Right ventricle myocardium inferior (tissue), 1 donor: ENCODE data around the gene FLT4. TPM values are rescaled to one million over a fixed set of nuclear protein-coding genes. Genes with fewer than 3 reads are reported as not detected.

Experiments used
- ATAC-seq: fragments of 200-7000 bp; cut with Tn5 transposase; one replicate; pipeline ENCODE4 v1.9.1; 2020; ENCODE audit warnings: mild to moderate bottlenecking, moderate library complexity
- DNase-seq: peaks from one replicate; pipeline ENCODE4 v3.0.0; 2021; ENCODE audit errors: missing footprints
- intact Hi-C: fragments of 100-400 bp; cut with DNase I; formaldehyde crosslinking; loops from one replicate; pipeline ENCODE4 v1.11.0; 2022
- total RNA-seq: library from RNA; stranded (reverse); fragmentation: NEBNext Ultra II Directional; extraction: Animal tissue kit (Norgen Biotek cat#: 25700); gene quantifications from one replicate; pipeline ENCODE4 v1.2.1, GENCODE V29; 2021
- donor health status: DM: no; HTN: yes; CAD: no; lungs with severe emphysema.

Gene FLT4
- total RNA-seq, 1 donor from 2014 or later: 5.5 TPM

DNA sequence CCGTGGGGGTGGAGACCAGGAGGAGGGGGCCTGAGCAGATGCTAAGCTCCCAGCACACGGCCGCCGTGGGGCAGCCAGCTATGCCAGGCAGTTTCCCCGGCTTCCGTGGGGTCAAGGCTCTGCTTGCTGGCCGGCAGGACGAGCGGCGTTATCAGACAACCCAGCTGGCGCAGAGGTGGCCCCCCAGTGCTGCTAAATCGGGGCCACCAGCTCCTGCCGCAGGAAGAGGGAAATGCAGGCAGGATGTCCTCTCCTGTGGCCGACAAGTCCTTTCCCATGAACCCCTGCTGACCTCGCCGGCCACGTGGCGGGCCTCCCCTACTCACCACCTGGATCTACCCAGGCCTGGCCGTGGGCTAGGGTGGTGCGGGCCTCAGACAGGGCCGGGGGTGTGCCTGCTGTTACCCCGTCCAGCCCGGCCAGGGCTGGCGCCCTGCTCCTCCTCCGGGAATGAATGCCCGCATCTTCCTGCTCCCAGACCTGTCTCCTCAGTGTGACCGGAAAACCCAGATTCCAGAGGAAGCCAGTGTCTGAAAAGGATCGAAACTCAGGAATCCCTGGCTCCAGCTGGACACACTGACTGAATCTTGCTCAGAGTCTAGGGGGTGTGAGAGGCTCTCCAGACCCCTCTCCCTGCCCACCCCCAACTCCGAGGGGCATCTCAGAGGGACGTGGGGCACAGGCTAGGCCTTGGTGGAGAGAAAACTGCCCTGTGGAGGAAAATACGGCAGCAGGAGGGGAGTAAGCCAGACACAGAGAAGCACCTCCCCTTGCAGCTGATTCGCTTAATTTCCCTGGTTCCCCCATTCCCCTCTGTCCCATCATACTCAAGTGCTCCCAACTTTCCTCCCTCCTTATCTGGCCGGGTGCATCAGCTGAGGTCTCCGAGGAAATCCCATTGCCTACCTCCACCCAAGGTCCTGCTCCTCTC lies 3.9 kb downstream of the FLT4 start:
- ATAC-seq (no peak), DNase-seq (peak; percentile 60)
- intact Hi-C loops: no loop called here

DNA sequence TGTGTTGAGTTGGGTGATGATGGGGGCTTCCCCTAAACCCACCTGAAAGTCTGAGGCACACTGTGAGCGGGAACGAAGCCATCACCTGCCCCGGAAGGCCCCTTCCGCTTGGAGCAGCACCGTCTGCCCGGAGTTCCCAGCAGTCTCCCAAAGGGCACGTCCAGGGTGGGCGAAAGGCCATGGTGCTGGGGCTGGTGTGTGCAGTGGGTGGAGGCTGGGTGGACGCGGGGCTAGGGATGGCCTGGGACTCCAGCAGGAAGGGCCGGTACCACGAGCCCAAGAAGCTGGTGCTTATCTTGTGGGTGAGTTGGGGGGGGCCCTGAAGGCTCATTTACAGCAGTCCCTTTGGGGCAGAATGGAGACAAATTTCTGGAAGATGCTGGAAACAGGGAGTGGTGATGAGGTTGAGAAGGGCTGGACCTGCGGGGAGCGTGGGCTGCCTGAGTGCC lies 4.6 kb downstream of the FLT4 start:
- DNase-seq (peak; percentile 53), ATAC-seq (no peak)
- intact Hi-C loops: no loop called here

- peak; percentile 44 for DNase-seq
- ATAC-seq: no peak
- intact Hi-C loops: no loop called here
These were observed 5.1 kb downstream of the FLT4 start for GRCh38 chr5:180644129-180644824.

DNA sequence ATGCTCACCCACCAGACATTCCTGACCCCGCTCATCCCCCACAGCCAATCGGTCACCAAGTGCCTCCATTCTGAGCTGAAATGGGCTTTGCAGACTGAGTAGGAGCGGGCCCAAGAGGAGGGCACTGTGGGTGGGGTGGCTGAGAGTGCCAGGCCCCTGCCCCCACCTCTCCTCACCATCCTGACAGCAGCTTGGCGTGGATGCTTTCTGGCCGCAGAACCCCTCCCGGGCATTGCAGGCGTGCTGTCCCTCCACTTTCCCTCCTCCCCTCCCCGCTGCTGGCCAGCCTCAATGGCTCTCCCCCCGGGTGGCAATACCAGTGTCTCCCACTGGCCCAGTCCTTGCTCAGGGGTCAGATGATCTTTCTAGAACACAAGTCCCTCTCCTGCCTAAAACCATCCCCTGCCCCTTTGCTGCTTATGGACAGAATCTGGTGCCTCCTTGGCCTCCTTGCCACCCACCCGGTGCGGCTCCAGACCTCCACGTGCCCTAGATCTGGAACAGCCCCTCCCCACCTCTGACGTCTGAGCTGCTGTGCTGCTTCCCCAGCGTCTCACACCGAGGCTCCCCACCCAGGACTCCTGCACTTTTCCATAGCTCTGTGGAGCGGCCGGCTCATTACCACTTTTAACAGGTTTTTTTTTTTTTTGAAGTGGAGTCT lies 6.1 kb downstream of the FLT4 start:
- intact Hi-C loops: no loop called here
- peak; percentile 58 for DNase-seq
- ATAC-seq: no peak

GRCh38 chr5:180642779-180643178 lies 6.6 kb downstream of the FLT4 start:
- intact Hi-C loops: no loop called here
- ATAC-seq: no peak
- peak; percentile 11 for DNase-seq

GRCh38 chr5:180642181-180642775 lies 7.1 kb downstream of the FLT4 start:
- intact Hi-C loops: no loop called here
- no peak for ATAC-seq
- peak; percentile 61 for DNase-seq

DNA sequence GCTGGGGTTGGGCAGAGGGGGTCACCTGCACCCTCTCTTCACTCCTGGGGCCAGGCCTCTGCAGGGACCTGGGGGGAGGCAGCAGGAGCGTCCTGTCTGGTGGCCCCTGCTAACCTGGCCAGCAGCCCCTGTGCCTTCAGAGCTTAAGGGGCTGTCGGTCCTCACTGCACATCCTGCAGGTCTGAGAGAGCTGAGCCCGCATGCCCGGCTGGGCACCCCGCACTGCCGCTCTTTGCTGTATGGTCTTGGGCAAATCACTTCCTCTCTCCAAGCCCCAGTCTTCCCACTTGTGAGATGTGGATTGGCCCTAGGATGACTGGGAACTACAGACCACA lies 7.9 kb downstream of the FLT4 start:
- intact Hi-C loops: no loop called here
- DNase-seq (peak; percentile 58), ATAC-seq (no peak)

DNA sequence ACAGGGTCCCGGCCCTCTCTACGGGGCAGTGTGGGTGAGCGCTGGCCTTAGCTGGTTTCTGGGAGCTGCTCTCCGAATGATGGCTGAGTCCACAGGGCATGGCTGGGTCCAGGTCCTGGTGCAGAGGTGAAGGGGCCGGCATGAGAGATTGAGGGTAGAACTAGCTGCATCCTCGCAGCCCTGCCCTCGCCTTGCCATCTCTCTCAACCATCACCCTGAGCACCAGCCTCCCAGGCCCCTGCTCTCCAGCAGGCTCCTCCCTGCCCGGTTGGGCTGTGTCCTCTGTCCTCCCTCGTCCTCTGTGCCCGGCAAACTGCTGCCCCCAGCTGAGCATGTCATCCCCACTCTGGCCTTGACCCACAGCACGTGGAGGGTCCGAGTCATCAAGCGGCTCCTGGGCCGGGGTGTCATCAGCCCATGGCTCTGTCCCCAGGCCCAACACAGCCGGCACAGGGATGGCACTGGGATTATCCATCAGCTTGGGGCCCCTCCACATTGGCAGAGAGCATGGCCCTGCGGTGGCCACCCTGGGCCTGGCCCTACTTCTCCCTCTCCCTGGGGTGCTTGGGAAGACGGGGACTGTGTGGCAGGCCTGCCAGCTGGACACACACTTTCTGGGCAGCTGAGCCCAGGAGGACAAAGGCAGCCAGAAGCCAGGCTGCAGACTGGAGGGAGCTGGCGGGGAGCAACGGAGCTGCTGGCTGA lies 8.4 kb downstream of the FLT4 start:
- intact Hi-C loops: no loop called here
- DNase-seq (peak; percentile 40), ATAC-seq (no peak)

GRCh38 chr5:180640611-180640860 lies 8.9 kb downstream of the FLT4 start:
- no peak for ATAC-seq
- no peak for DNase-seq
- intact Hi-C loops: no loop called here

GRCh38 chr5:180639741-180640610 lies 9.4 kb downstream of the FLT4 start:
- intact Hi-C loops: no loop called here
- peak; percentile 65 for DNase-seq

GRCh38 chr5:180639287-180639686 lies 10.1 kb downstream of the FLT4 start:
- DNase-seq: no peak

More at GRCh38 chr5:180639741-180640610, 9.4 kb downstream of the FLT4 start:
- no peak for ATAC-seq

DNA sequence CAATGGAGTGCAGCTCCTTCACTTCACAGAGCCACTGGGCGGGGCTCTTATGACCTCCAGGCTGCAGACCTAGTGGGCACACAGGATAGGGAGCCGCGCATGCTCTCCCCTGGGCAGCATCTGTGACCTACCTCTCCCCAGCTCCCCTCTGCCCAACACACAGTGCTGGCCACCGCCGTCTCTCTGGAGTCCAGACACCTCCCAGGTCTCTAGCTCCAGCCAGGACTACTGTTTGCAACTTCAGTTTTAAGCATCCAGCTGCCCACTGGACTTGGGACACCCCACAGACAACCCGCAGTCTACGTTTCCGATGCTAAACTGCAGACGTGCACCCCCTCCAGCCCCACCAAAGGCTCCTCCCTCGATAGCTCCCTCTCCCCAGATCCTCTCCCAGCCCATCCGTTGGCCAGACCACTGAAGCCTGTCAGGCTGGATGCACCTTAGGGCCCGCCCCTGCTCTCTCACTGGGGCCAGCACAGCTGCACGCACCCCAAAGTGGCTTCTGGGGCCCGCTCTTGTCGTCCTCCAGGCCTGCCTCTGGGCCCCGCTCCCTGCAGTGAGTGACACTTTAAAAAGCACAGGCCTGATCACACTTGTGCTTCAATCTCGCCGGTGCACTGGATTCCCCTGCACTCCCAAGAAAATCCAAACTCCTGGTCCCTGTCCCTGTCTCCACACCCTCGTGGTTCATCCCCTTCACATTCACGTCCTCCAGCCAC lies 11.3 kb downstream of the FLT4 start:
- DNase-seq (peak; percentile 70), ATAC-seq (no peak)
- intact Hi-C loops: no loop called here

More at GRCh38 chr5:180639287-180639686, 10.1 kb downstream of the FLT4 start:
- ATAC-seq: no peak
- intact Hi-C loops: no loop called here

- ATAC-seq: no peak
- intact Hi-C loops: no loop called here
- peak; percentile 66 for DNase-seq
These were observed 12.9 kb downstream of the FLT4 start for GRCh38 chr5:180636403-180637075.

- intact Hi-C loops: no loop called here
- ATAC-seq (no peak), DNase-seq (peak; percentile 37)
These were observed 13.4 kb downstream of the FLT4 start for GRCh38 chr5:180636016-180636402.

DNA sequence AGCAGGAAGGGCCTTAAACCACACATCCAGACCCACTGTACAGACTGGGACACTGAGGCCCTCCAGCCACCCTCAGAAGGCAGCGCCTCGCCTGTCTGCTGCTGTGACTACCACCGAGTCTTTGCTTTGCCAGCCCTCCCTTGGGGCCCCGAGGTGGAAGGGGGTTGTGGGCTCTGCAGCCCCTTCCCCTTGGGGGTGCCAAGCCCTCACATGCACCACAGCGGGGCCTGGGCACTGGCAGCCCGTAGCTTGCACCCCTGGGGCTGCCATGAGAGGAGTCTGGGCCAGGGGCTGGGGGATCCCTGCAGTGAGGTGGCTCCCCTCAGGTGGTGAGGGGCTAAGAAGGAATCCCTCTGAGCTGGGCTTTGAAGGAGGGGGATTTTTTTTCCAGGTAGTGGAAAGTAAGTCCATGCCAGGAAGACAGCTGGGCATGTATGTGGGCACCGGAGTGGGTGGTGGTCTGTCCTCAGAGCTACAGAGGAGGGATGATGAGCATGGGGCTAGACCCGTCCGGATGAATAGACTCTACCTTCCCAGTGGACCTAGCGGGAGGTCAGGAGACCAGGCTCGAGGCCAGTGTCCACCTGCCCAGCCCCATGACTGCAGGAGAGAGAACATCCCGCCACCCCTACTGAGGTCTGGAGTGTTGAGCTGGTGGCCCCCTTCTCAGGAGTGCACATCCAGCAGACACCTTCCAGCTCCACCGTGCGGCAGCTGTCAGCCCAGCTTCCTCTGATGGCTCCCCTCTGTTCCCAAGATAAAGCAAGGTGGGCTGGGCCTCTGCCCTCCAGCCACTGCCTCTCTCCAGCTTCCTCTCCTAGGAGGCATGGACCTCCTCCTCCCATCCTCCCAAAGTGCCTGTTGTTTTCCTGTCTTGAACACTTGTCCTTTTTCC lies 15.9 kb downstream of the FLT4 start:
- DNase-seq: peak; percentile 40
- no peak for ATAC-seq
- intact Hi-C loops: no loop called here

GRCh38 chr5:180632768-180633167 lies 16.6 kb downstream of the FLT4 start:
- intact Hi-C loops: no loop called here
- peak; percentile 57 for DNase-seq
- peak; percentile 8 for ATAC-seq
